ENCODE results near the gene NEBL.

The NEBL gene

GRCh38 chr10:20746856-20747255 lies 150.3 kb downstream of the NEBL start:
- DNase-seq: no peak
- in situ Hi-C loops (cut with HindIII; ENCODE audit: low pct_ligation_motif_present, low pct_unique_long_range_greater_than_20kb, low sequenced_read_pairs): no loop called here

- no peak for DNase-seq
- in situ Hi-C loops (cut with HindIII; ENCODE audit: low pct_ligation_motif_present, low pct_unique_long_range_greater_than_20kb, low sequenced_read_pairs): no loop called here
Measured at GRCh38 chr10:20745556-20746375, 151.3 kb downstream of the NEBL start.

- in situ Hi-C loops (cut with HindIII; ENCODE audit: low pct_ligation_motif_present, low pct_unique_long_range_greater_than_20kb, low sequenced_read_pairs): no loop called here
- no peak for DNase-seq
Measured at GRCh38 chr10:20744821-20745220, 152.3 kb downstream of the NEBL start.

GRCh38 chr10:20743942-20744341 lies 153.2 kb downstream of the NEBL start:
- DNase-seq: no peak
- in situ Hi-C loops (cut with HindIII; ENCODE audit: low pct_ligation_motif_present, low pct_unique_long_range_greater_than_20kb, low sequenced_read_pairs): no loop called here

GRCh38 chr10:20742737-20743541 lies 154.2 kb downstream of the NEBL start:
- no peak for DNase-seq
- in situ Hi-C loops (cut with HindIII; ENCODE audit: low pct_ligation_motif_present, low pct_unique_long_range_greater_than_20kb, low sequenced_read_pairs): no loop called here

GRCh38 chr10:20740120-20740519 lies 157.0 kb downstream of the NEBL start:
- in situ Hi-C loops (cut with HindIII; ENCODE audit: low pct_ligation_motif_present, low pct_unique_long_range_greater_than_20kb, low sequenced_read_pairs): no loop called here
- no peak for DNase-seq

GRCh38 chr10:20737107-20737506 lies 160.0 kb downstream of the NEBL start:
- no peak for DNase-seq

More at GRCh38 chr10:20737107-20737506, 160.0 kb downstream of the NEBL start:
- in situ Hi-C loops (cut with HindIII; ENCODE audit: low pct_ligation_motif_present, low pct_unique_long_range_greater_than_20kb, low sequenced_read_pairs): no loop called here
